Neural cell (in vitro differentiated cells): Measurements from ENCODE around the gene KRABD2.

Experiments used
- CTCF ChIP-seq: fragments of 450-650 bp; IDR thresholded peaks from 2 replicates; pipeline ENCODE4 v1.5.1; 2014; ENCODE audit warnings: antibody characterized with exemption, mild to moderate bottlenecking, moderate library complexity; ENCODE audit not compliant: poor library complexity, severe bottlenecking
- MXI1 ChIP-seq: fragments of 450-650 bp; conservative IDR thresholded peaks from 2 replicates; pipeline ENCODE4 v1.6.1; 2014; ENCODE audit warnings: antibody characterized with exemption, mild to moderate bottlenecking; ENCODE audit not compliant: poor library complexity, severe bottlenecking
- RAD21 ChIP-seq: fragments of 450-650 bp; conservative IDR thresholded peaks from 2 replicates; pipeline ENCODE4 v1.6.1; 2014; ENCODE audit warnings: antibody characterized with exemption, mild to moderate bottlenecking, moderate library complexity
- REST ChIP-seq: IDR thresholded peaks from 2 replicates; pipeline ENCODE4 v1.6.1; 2012; ENCODE audit warnings: borderline replicate concordance
- SMC3 ChIP-seq: fragments of 450-650 bp; conservative IDR thresholded peaks from 2 replicates; pipeline ENCODE4 v1.6.1; 2014; ENCODE audit warnings: antibody characterized with exemption, mild to moderate bottlenecking, moderate library complexity; ENCODE audit not compliant: poor library complexity
- TAF1 ChIP-seq: IDR thresholded peaks from 2 replicates; pipeline ENCODE4 v1.6.1; 2012; ENCODE audit warnings: low read depth

GRCh38 chr17:8383143-8383822 lies 6.8 kb upstream of the KRABD2 start, which contains the start of gene RPL26:
- no peak for TF ChIP-seq TAF1
- TF ChIP-seq REST: no peak
- peak; percentile 100 for TF ChIP-seq CTCF
- TF ChIP-seq MXI1: peak; percentile 99
- peak; percentile 72 for TF ChIP-seq RAD21
- peak; percentile 92 for TF ChIP-seq SMC3
